Activated CD8-positive, alpha-beta memory T cell treated with anti-CD3 and anti-CD28 coated beads for 24 hours (primary cell): ENCODE results near the gene SIM2.
"Not testable (repeated sequence)": the region's sequence is repeated elsewhere in the genome, so short reads cannot be mapped to it uniquely, and the experiment has no call there.

ENCODE experiments used
- DNase-seq: peaks from one replicate; pipeline ENCODE4 v3.0.0-alpha.2; 2020

The SIM2 gene, protein sequence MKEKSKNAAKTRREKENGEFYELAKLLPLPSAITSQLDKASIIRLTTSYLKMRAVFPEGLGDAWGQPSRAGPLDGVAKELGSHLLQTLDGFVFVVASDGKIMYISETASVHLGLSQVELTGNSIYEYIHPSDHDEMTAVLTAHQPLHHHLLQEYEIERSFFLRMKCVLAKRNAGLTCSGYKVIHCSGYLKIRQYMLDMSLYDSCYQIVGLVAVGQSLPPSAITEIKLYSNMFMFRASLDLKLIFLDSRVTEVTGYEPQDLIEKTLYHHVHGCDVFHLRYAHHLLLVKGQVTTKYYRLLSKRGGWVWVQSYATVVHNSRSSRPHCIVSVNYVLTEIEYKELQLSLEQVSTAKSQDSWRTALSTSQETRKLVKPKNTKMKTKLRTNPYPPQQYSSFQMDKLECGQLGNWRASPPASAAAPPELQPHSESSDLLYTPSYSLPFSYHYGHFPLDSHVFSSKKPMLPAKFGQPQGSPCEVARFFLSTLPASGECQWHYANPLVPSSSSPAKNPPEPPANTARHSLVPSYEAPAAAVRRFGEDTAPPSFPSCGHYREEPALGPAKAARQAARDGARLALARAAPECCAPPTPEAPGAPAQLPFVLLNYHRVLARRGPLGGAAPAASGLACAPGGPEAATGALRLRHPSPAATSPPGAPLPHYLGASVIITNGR

GRCh38 chr21:36698981-36699545 is at the start of gene SIM2:
Gene SIM2 (plus strand): TSS chr21:36699115. CDS start chr21:36699747, 632 bp downstream.
- no peak for DNase-seq

DNA sequence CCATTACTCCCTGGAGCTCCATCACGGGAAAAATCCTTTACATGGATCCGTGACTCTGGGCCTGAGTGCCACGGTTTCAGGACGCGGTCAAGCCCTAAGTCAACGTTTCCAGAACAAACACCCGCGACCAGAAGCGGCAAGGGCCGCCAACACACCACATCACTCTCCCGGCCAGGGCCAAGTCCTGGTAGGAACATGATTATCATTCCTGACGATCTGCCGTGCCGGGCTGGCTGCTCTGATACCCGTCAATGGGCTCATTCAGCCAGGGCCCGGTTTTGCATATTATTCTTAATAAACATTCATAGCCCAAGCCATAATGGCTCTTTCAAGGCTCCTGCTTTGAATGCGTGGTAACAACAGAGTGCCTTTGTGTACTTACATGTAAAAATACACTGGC is 44.6 kb upstream of the SIM2 start:
- no peak for DNase-seq

DNA sequence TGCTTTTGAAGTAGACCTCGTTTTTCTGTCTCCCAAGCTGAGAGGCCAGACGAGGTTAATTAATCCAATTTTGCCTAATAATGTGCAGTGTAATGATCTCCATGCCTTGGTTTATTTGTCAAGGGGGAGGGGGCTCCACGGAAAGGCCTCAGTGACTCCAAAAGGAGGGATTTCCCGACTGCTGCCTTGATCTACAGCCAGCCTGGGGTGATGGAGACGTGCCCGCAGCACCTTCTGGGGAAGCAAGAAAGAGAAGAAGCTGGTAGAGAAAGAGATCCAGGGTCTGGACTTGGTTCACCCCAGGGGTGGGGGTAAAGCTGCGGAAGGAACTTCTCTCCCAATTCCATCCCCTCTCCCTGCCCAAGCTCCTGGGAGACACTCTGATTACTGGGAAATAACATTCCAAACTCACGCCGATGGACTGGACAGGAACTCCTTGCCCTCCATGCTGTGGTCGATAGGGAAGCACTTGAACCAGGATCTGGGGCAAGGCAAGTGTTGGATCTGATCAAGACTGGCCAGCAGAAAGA is 44.1 kb upstream of the SIM2 start:
- DNase-seq = no peak

- DNase-seq = no peak
Observed at GRCh38 chr21:36656138-36656537, 42.8 kb upstream of the SIM2 start.

DNA sequence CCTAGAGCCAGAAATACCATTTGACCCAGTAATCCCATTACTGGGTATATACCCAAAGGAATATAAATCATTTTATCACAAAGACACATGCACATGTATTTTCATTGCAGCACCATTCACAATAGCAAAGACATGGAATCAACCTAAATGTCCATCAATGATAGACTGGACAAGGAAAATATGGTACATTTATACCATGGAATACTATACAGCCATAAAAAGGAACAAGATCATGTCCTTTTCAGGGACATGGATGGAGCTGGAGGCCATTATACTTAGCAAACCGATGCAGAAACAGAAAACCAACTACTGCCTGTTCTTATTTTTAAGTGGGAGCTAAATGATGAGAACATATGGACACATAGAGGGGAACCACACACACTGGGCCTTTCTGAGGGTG is 41.6 kb upstream of the SIM2 start:
- not testable (repeated sequence) for DNase-seq

DNA sequence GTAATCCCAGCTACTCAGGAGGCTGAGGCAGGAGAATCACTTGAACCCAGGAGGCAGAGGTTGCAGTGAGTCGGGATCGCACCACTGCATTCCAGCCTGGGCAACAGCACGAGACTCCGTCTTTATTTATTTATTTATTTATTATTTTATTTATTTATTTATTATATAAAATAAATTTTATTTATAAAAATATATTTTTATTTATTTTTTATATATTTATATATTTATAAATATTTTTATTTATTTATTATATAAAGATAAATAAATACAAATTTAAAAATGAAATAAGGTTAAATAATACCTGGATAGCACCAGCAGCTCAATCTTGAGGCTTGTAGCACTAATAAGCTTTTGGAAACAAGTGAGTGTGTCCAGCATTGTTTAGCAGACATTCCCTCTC is 40.9 kb upstream of the SIM2 start:
- DNase-seq = no peak

DNA sequence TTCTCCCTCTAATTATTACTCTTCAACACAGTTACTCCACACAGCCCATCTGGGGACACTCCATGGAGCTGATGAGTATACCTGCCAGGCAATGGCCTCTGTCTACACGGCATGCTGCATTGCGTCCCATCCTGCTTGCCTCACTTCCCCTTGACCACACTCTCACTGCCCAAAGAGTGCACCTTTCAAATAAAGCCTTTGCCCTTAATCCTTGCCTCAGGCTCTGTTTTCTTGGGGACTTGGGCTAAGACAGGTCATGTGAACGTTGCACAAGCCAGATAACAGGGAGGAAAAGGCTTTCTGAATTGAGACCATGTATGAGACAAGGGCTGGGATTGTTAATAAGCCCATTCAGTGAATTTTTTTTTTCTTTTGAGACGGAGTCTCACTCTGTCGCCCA is 40.0 kb upstream of the SIM2 start:
- no peak for DNase-seq

GRCh38 chr21:36661511-36662309 is 37.2 kb upstream of the SIM2 start:
- DNase-seq = no peak

DNA sequence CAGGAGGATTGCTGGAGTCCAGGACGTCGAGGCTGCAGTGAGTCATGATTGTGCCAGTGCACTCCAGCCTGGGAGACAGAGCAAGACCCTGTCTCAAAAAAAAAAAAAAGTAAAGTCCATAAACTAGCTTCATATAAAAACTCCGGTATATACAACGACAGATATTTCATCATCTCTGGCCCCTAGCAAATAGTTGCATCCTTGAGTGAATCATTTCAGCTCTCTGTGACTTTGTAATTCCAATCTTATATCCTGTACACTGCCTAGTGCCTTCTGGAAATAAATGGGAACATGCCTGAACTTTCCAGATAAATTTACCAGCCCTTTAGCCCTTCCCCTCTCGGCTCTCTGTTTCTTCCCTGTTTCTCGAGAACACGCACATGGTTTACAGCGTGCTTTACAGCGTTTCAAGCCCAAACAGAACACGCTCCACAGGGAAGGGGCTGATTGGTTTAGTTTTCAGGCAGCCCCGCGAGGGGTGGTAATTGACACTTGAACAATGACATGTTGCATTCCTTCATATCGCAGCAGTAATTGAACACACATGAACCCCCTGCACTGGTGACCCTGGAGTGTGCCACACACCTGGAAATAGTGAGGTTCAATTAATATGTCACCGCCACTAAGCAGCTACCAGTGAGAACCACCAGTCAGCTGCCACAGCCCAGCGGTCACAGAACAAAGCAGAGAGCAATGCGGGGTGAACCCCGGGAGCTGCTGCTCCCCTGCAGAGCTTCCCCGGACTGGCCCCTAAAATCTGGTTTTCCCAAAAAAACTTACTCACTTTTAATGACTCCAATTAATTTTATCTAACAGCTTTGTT is 35.7 kb upstream of the SIM2 start:
- DNase-seq = no peak

DNA sequence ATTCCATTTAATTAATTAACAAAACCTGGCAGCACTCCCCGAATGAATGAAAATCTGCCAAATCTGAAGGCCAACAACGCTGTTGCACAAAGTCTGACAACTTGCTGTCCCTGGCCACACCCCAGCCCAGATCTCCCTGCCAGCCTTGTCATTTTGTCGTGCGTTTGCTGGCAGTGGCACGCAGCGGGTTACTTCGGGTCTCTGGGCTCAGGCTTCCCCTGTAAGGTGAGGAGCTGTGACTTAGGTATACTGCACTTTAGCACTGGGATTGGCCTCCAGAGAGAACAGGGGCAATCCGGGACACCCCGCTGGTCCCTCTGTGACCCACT is 34.3 kb upstream of the SIM2 start:
- DNase-seq = no peak

GRCh38 chr21:36665806-36666205 is 33.1 kb upstream of the SIM2 start:
- no peak for DNase-seq

- no peak for DNase-seq
Observed at GRCh38 chr21:36668713-36669112, 30.2 kb upstream of the SIM2 start.

- no peak for DNase-seq
Observed at GRCh38 chr21:36671836-36672235, 27.1 kb upstream of the SIM2 start.

DNA sequence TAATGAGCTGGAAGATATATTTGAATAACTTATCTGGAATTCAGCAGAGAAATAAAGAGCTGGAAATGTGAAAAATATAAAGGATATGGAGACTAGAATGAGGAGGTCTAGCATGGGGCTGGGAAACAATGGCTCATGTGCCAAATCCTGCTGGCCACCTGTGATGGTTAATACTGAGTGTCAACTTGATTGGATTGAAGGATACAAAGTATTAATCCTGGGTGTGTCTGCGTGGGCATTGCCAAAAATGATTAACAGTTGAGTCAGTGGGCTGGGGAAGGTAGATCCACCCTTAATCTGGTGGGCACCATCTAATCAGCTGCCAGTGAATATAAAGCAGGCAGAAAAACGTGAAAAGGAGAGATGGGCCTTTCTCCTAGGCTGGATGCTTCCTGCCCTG is 26.6 kb upstream of the SIM2 start:
- not testable (repeated sequence) for DNase-seq

DNA sequence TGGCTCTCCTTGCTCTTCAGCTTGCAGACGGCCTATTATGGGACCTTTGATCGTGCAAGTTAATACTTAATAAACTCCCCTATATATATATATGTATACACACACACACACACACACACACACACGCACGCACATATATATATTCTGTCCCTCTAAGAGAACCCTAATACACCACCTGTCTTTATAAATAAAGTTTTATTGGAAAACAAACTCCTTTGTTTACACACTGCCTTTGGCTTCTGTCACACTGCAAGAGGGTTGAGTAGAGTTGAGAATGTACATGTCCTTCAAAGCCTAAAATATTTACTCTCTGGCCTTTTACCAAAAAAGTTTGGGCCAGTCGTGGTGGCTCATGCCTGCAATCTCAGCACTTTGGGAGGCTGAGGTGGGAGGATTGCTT is 26.2 kb upstream of the SIM2 start:
- no peak for DNase-seq

GRCh38 chr21:36676039-36676950 is 22.6 kb upstream of the SIM2 start:
- no peak for DNase-seq

DNA sequence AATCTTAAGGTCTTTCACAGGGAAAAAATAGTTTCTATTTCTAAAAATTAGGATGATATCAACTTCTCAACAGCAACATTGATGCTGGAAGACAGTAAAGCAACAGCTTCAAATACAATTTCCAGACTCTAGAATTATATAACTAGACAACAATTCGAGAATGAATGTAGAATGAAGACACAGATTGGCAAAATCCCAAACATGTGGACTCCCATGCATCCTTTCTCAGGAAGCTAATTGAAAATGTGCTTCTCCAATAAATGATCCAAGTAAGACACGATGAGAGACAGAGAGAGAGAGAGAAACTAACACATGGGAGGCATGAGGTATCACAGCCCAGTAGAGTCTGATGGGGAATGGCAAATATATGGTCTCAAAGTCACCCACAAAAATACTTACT is 21.5 kb upstream of the SIM2 start:
- no peak for DNase-seq

DNA sequence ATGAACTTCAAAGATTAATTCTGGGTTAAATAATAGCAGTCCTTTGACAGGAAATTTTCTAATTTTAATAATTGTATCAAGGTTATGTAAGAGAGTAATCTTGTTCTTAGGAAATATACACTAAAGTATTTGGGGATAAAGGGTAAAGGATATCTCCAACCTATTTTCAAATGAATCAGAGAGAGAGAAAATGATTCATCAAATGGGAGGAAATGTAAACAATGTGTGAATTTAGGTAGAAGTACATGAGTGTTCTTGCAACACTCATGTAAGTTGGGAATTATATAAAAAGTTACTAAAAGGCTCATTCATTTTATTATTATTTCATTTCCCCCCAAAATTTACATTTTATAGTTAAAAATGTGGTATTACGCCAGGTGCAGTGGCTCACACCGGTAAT is 20.4 kb upstream of the SIM2 start:
- DNase-seq = no peak

DNA sequence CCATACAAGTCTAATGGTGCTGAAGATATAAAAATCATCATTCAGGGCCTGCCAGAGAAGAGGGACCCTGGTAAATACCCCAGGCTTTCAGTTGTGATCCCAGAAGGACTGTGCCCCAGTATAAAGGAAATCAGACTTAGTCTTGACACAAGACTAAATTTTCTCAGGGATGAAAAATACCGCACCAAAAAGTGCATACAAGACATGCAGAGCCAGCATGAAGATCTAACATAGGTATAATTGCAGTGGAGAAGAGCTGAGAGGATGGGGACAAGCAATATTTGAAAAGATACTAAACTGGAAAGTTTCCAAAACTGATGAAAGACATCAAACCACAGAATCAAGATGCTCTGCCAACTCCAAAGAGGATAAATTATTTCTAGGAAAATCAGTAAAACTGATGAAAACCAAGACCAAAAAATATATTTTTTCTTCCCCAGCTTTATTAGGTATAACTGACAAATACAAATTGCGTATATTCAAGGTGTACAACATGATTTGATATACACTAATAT is 17.7 kb upstream of the SIM2 start:
- no peak for DNase-seq

GRCh38 chr21:36684957-36685714 is 13.8 kb upstream of the SIM2 start:
- no peak for DNase-seq
